Frontal cortex (tissue), 4 donors: ENCODE data around the gene CCDC80. TPM values are rescaled to one million over a fixed set of nuclear protein-coding genes. Genes with fewer than 3 reads are reported as not detected.
A peak's percentile ranks its signal among the peaks of the same experiment; 100 is the strongest.

Experiments
- DNase-seq, 2 donors: peaks; one replicate each; pipeline ENCODE4 v3.0.0; 2012; ENCODE audit warnings: low spot score in 2 of 2
- FAIRE-seq: peaks from 2 replicates; lab custom pipeline; 2012; peaks lifted over from hg19 to GRCh38; lab: Jason Lieb, UNC
- total RNA-seq: library from RNA; depleted of rRNA; stranded (reverse); fragments of >200 nt; gene quantifications from one replicate; pipeline ENCODE4 v1.2.3, GENCODE V29; 2014
- donor health status: control.
- donor health status: control.
- donor health status: control.

The CCDC80 gene
- total RNA-seq, result 2.9 TPM

GRCh38 chr3:112640930-112641801, at the start of gene CCDC80:
Gene CCDC80, minus strand, starts transcription at chr3:112641143. Its CDS starts 1,238 bp downstream, at chr3:112639905.
- DNase-seq, result no peak
- no peak for FAIRE-seq

- DNase-seq (no peak), FAIRE-seq (no peak)
These were observed 49.0 kb upstream of the CCDC80 start for GRCh38 chr3:112689989-112690388.

GRCh38 chr3:112689385-112689784, 48.4 kb upstream of the CCDC80 start:
- FAIRE-seq (no peak), DNase-seq (no peak)

GRCh38 chr3:112688819-112689218, 47.9 kb upstream of the CCDC80 start:
- DNase-seq (no peak), FAIRE-seq (no peak)

GRCh38 chr3:112688085-112688769, 47.3 kb upstream of the CCDC80 start:
- no peak for FAIRE-seq
- no peak for DNase-seq

GRCh38 chr3:112687616-112688015, 46.7 kb upstream of the CCDC80 start:
- DNase-seq (no peak), FAIRE-seq (no peak)

GRCh38 chr3:112687211-112687610, 46.3 kb upstream of the CCDC80 start:
- DNase-seq (no peak), FAIRE-seq (no peak)

- DNase-seq (no peak), FAIRE-seq (no peak)
These were observed 45.2 kb upstream of the CCDC80 start for GRCh38 chr3:112685956-112686799.

GRCh38 chr3:112685420-112685819, 44.5 kb upstream of the CCDC80 start:
- no peak for FAIRE-seq
- DNase-seq, result no peak

- FAIRE-seq, result no peak
- DNase-seq, result no peak
These were observed 41.4 kb upstream of the CCDC80 start for GRCh38 chr3:112682361-112682760.

- FAIRE-seq, result no peak
These were observed 40.9 kb upstream of the CCDC80 start for GRCh38 chr3:112681822-112682325.

GRCh38 chr3:112676659-112677234, 35.8 kb upstream of the CCDC80 start:
- DNase-seq (peak in 1 of 2 donors; percentile 38), FAIRE-seq (no peak)

More at GRCh38 chr3:112681822-112682325, 40.9 kb upstream of the CCDC80 start:
- DNase-seq, result no peak

GRCh38 chr3:112675943-112676535, 35.1 kb upstream of the CCDC80 start:
- DNase-seq (no peak), FAIRE-seq (no peak)

- no peak for DNase-seq
- FAIRE-seq, result no peak
These were observed 34.4 kb upstream of the CCDC80 start for GRCh38 chr3:112675349-112675748.

- DNase-seq, result no peak
- no peak for FAIRE-seq
These were observed 32.0 kb upstream of the CCDC80 start for GRCh38 chr3:112672716-112673541.

- DNase-seq (no peak), FAIRE-seq (no peak)
These were observed 31.2 kb upstream of the CCDC80 start for GRCh38 chr3:112671930-112672715.

GRCh38 chr3:112670824-112671223, 29.9 kb upstream of the CCDC80 start:
- DNase-seq (no peak), FAIRE-seq (no peak)

- no peak for DNase-seq
- FAIRE-seq, result no peak
These were observed 26.7 kb upstream of the CCDC80 start for GRCh38 chr3:112667599-112667998.
